HG03095 (cell line): ENCODE data around the gene ESRRA.
"Not testable (repeated sequence)": the region's sequence is repeated elsewhere in the genome, so short reads cannot be mapped to it uniquely, and the experiment has no call there.

Experiments used
- ATAC-seq: cut with Tn5 transposase; IDR thresholded peaks from one replicate; pipeline ENCODE4 v1.9.1; 2021; ENCODE audit warnings: moderate library complexity; ENCODE audit not compliant: unreplicated experiment

Gene ESRRA

GRCh38 chr11:64307795-64308194, 2.5 kb downstream of the ESRRA start:
- not testable (repeated sequence) for ATAC-seq

DNA sequence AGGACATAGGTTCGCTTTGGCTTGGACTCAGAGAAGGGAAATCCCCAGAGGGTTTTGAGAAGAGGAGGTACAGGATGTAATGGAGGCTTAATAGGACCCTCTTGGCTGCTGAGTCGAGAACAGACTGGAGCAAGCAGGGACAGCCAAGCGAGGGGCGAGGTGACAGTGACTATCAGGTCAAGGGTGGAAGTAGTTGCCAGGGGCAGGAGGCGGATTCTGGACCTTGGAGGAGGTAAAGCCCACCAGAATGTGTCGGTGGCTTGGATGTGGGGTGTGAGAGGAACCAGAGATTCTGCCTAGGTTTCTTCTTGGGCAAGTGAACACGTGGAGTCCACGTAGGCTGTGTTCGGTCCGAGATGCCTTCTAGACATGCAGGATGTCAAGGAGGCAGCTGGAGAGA, 7.6 kb downstream of the ESRRA start:
- no peak for ATAC-seq

- ATAC-seq = no peak
Measured at GRCh38 chr11:64313491-64314145, 8.3 kb downstream of the ESRRA start.

GRCh38 chr11:64314146-64314804, 9.0 kb downstream of the ESRRA start:
- ATAC-seq = no peak

- no peak for ATAC-seq
Measured at GRCh38 chr11:64314805-64315561, 9.7 kb downstream of the ESRRA start.

DNA sequence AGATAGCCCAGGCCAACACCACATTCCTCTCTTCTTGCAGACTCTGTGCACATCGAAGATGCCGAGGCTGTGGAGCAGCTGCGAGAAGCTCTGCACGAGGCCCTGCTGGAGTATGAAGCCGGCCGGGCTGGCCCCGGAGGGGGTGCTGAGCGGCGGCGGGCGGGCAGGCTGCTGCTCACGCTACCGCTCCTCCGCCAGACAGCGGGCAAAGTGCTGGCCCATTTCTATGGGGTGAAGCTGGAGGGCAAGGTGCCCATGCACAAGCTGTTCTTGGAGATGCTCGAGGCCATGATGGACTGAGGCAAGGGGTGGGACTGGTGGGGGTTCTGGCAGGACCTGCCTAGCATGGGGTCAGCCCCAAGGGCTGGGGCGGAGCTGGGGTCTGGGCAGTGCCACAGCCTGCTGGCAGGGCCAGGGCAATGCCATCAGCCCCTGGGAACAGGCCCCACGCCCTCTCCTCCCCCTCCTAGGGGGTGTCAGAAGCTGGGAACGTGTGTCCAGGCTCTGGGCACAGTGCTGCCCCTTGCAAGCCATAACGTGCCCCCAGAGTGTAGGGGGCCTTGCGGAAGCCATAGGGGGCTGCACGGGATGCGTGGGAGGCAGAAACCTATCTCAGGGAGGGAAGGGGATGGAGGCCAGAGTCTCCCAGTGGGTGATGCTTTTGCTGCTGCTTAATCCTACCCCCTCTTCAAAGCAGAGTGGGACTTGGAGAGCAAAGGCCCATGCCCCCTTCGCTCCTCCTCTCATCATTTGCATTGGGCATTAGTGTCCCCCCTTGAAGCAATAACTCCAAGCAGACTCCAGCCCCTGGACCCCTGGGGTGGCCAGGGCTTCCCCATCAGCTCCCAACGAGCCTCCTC, 10.6 kb downstream of the ESRRA start:
- ATAC-seq = not testable (repeated sequence)

DNA sequence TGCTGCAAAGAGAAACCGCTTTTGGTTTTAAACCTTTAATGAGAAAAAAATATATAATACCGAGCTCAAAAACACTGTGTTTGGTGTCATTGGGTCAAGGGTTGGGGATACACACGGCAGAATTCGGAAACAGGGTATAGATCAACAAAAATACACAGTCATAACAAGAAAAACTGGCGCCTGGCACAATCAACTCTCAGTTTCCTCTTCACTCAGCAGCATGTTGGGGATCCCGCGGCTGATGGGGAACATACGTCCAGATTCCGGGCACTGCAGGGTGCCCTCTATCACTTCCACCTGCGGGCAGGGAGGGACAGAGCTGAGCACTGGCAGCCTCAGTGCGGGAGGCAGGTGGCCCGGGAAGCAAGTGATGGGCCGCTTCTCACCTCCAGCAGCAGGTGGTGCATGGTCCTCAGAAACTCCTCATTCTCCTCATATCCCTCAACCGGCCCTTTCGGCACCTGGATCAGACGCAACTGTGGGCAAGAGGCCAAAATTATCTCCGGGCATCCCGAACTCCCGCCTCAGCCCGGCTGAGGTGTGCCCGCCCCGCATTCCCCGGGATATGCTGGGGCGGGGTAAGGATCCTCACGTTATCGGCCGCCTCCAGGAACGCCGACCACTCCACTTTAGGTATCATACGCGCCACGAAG, 11.5 kb downstream of the ESRRA start:
- no peak for ATAC-seq

DNA sequence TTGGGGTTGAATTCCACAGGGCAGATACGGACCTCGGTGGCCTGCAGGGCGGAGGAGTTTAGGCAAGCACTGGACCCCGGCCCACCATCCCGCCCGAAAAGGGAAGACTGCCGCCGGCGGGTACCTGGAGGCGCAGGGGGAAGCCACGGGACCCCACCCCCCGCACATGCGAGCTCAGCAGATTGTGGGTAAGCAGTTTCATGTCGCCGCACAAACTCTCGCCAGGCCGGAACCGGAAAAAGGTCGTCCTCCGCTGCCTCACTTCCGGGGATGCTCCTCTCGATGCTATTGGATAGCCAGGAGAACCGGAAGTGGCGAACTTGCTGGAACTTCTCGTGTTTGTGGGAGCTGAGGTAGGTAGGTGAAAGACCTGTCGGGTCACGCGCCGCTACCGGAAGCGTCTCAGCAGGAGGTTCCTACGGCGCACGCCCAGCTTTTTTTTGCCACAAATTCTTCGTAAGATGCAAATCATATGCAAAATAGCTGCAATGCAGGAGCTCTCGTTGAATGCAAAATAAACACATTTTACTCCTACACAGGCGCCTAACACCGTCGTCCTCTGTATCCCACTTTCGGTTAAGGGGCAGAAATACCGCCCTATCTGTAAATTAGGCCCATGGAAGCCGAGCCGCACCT, 12.1 kb downstream of the ESRRA start, which contains the start of gene TRMT112:
Gene TRMT112 (minus strand): TSS at position 235 of the 636 bp plus-strand sequence. CDS start 33 bp downstream, at position 202.
- ATAC-seq = peak; percentile 57

DNA sequence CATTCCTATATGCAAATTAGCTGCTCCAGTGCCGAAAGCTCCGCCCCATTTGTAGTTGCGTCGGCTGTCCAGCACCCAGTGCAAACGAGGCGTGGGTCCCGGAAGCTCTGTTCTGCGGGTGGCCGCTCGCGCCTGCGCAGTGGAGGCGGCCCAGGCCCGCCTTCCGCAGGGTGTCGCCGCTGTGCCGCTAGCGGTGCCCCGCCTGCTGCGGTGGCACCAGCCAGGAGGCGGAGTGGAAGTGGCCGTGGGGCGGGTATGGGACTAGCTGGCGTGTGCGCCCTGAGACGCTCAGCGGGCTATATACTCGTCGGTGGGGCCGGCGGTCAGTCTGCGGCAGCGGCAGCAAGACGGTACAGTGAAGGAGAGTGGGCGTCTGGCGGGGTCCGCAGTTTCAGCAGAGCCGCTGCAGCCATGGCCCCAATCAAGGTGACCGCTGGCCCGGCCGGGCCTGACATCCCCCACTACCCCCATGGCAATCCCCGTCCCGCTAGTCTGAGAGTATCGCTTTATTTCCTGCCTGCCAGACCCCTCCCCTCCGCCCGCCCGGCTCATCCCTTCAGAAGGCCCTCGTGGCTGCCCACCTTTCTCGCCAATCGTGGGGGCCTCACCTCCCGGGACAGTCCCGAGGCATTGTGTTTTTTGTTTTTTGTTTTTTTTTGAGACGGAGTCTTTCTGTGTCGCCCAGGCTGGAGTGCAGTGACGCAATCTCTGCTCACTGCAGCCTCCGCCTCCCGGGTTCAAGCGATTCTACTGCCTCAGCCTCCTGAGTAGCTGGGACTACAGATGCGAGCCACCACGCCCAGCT, 12.8 kb downstream of the ESRRA start, which contains the start of gene PRDX5:
Gene PRDX5 (plus strand): TSS at position 161 of the 805 bp plus-strand sequence. CDS start 95 bp downstream, at position 256.
- peak; percentile 61 for ATAC-seq

- ATAC-seq = no peak
Measured at GRCh38 chr11:64318766-64319761, 13.7 kb downstream of the ESRRA start.

- no peak for ATAC-seq
Measured at GRCh38 chr11:64320556-64320955, 15.2 kb downstream of the ESRRA start.

DNA sequence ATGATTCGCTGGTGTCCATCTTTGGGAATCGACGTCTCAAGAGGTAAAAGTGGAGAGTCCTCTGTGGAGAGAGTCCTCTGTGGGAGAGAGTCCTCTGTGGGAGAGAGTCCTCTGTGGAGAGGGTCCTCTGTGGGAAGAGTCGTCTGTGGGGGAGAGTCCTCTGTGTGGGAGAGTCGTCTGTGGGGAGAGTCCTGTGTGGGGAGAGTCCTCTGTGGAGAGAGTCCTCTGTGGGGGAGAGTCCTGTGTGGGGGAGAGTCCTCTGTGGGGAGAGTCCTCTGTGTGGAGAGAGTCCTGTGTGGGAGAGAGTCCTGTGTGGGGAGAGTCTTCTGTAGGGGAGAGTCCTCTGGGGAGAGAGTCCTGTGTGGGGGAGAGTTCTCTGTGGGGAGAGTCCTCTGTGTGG, 15.7 kb downstream of the ESRRA start:
- no peak for ATAC-seq

DNA sequence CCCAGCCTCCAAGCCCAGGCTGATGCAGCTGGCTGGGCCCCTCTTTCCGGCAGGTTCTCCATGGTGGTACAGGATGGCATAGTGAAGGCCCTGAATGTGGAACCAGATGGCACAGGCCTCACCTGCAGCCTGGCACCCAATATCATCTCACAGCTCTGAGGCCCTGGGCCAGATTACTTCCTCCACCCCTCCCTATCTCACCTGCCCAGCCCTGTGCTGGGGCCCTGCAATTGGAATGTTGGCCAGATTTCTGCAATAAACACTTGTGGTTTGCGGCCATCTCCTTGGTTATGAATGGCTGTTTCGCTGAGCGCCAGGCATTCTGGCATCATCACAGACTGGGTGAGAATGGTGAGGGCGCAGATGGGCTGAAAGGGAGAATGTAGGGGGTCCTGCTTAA, 16.2 kb downstream of the ESRRA start:
- no peak for ATAC-seq

GRCh38 chr11:64322925-64323260, 17.6 kb downstream of the ESRRA start:
- no peak for ATAC-seq

DNA sequence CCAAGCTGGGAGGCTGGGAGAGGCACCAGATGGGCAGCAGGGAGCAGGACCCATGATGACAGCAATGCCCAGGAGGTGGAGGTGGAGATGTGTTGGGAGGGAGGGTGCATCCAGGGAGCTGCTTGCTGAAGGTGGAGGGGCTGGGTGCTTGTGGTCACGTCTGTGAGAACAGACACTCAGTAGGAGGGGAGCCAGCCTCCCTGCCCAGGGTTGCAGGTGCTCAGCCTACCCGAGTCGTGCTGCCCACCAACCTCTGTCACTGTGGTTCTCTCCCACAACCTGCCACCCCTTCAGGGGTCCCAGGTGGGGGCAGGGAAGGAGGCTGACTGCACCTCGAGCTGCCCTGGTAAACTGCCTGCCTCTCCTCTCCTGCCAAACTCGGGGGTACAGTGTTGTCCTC, 18.0 kb downstream of the ESRRA start:
- ATAC-seq = no peak

GRCh38 chr11:64323984-64324383, 18.7 kb downstream of the ESRRA start:
- not testable (repeated sequence) for ATAC-seq

DNA sequence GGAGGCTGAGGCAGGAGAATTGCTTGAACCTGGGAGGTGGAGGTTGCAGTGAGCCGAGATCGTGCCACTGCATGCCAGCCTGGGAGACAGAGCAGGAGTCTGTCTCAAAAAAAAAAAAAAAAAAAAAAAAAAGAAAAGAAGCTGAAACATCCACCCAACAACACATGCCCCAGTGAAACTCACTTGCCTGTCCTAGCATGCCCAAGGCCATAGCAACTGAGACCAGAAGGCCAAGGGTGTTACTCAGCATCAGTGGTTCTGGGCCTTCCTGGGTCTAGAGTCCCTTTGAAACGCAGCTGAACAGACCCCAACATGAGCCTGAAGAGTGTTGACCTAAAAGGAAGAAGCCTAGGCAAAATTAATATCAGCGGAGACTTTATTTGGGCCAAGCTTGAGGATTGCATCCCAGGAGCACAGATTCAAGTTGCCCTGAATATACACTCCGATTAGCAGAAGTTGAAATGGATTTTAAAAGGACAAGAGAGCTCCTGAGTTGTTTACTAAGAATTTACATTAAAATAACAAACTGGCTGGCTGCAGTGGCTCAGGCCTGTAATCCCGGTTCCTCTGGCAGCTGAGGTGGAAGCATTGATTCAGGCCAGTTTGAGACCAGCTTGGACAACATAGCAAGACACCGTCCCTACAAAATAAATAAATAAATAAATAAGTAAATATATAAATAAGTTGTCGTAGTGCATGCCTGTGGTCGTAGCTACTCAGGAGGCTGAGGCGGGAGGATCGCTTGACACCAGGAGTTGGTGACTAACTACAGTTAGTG, 19.6 kb downstream of the ESRRA start:
- ATAC-seq = no peak
